Upper lobe of left lung (tissue), 6 donors: ENCODE results near the gene TSPOAP1. TPM values are rescaled to one million over a fixed set of nuclear protein-coding genes. Genes with fewer than 3 reads are reported as not detected.

Experiments used
- ATAC-seq, 2 donors: fragments of 200-7000 bp; cut with Tn5 transposase; one replicate each; pipeline ENCODE4 v1.9.1; 2022; ENCODE audit warnings: mild to moderate bottlenecking in 2 of 2, moderate library complexity in 2 of 2; ENCODE audit not compliant: low FRiP score in 2 of 2
- DNase-seq, 2 donors: peaks; one replicate each; pipeline ENCODE4 v3.0.0-alpha.2; 2019 to 2020
- H3K27ac ChIP-seq, 4 donors: fragments of 200-600 bp; sonication (generic); one replicate each; pipeline ENCODE4 v1.5.1; 2016 to 2019
- H3K27me3 ChIP-seq, 4 donors: fragments of 200-600 bp; sonication (generic); one replicate each; pipeline ENCODE4 v1.5.1; 2017 to 2019
- H3K36me3 ChIP-seq, 4 donors: fragments of 200-600 bp; sonication (generic); one replicate each; pipeline ENCODE4 v1.5.1; 2016 to 2019
- H3K4me1 ChIP-seq, 4 donors: fragments of 200-600 bp; sonication (generic); one replicate each; pipeline ENCODE4 v1.5.1; 2018 to 2019
- H3K4me3 ChIP-seq, 4 donors: fragments of 200-600 bp; sonication (generic); one replicate each; pipeline ENCODE4 v1.5.1; 2017 to 2019; ENCODE audit warnings: mild to moderate bottlenecking in 2 of 4, moderate library complexity in 1 of 4
- H3K9me3 ChIP-seq, 4 donors: fragments of 200-600 bp; sonication (generic); one replicate each; pipeline ENCODE4 v1.5.1; 2018 to 2019
- EP300 ChIP-seq, 4 donors: sonication (generic); formaldehyde crosslinking; IDR thresholded peaks; one replicate each; pipeline ENCODE4 v1.5.1; 2017; ENCODE audit warnings: antibody characterized with exemption in 4 of 4, control low read depth in 2 of 4
- POLR2A ChIP-seq, 4 donors: fragments of 450-650 bp; IDR thresholded peaks; one replicate each; pipeline ENCODE4 v1.5.1; 2016 to 2017; ENCODE audit warnings: antibody characterized with exemption in 4 of 4, mild to moderate bottlenecking in 2 of 4
- POLR2AphosphoS5 ChIP-seq, 2 donors: sonication (generic); formaldehyde crosslinking; IDR thresholded peaks; one replicate each; pipeline ENCODE4 v1.5.1; 2017; ENCODE audit warnings: antibody characterized with exemption in 2 of 2
- WGBS, 2 donors: methylation state at CpG; one replicate each; pipeline ENCODE4 v1.1.5; 2017 to 2018; 5-methylcytosine and 5-hydroxymethylcytosine counted together
- total RNA-seq, 6 donors: library from RNA; depleted of rRNA in 4 of 6; stranded (reverse); fragments of >200 nt in 4 of 6; gene quantifications; one replicate each; pipeline versions ENCODE4 v1.1.0 to v1.2.1, GENCODE V29; 2016 to 2021
- TF ChIP-seq, protein P1 (sequence below), 6 experiments: fragments of 450-650 bp in 4 of 6; fragments of 200-600 bp in 2 of 6; sonication (generic) in 2 of 6; IDR thresholded peaks; one replicate each; pipeline ENCODE4 v1.5.1; 2016 to 2019; ENCODE audit warnings: antibody characterized with exemption in 6 of 6
- donor health status: DM: no; HTN: no; CAD: no; lungs with moderate emphysema.
- donor health status: DM: no; HTN: yes; CAD: no; lungs with severe emphysema.

Gene TSPOAP1
- total RNA-seq, 6 donors from 2014 or later: 14.0 to 50.3 (median 24.1) TPM

GRCh38 chr17:58316260-58316960 is 12.2 kb downstream of the TSPOAP1 start:
- Histone ChIP-seq H3K27me3 (no peaks in the 10 kb centered on the region), H3K9me3 (no peaks in the 10 kb centered on the region), H3K36me3 (no peaks in the 10 kb centered on the region), H3K4me3 (no peak overlapping the region), H3K4me1 (no peaks in the 10 kb centered on the region), H3K27ac (no peak overlapping the region)
- 88 to 91% methylated on average over 5 to 8 of the region's 8 CpGs for WGBS, 2 donors
- DNase-seq (peak in 1 of 2 donors; percentile 10), ATAC-seq (no peak)
- TF ChIP-seq EP300 (IDR thresholded peaks at IDR 0.05) (no peak), POLR2AphosphoS5 (IDR thresholded peaks at IDR 0.05) (no peak), POLR2A (IDR thresholded peaks at IDR 0.05) (no peak)
- TF ChIP-seq, protein P1, sequence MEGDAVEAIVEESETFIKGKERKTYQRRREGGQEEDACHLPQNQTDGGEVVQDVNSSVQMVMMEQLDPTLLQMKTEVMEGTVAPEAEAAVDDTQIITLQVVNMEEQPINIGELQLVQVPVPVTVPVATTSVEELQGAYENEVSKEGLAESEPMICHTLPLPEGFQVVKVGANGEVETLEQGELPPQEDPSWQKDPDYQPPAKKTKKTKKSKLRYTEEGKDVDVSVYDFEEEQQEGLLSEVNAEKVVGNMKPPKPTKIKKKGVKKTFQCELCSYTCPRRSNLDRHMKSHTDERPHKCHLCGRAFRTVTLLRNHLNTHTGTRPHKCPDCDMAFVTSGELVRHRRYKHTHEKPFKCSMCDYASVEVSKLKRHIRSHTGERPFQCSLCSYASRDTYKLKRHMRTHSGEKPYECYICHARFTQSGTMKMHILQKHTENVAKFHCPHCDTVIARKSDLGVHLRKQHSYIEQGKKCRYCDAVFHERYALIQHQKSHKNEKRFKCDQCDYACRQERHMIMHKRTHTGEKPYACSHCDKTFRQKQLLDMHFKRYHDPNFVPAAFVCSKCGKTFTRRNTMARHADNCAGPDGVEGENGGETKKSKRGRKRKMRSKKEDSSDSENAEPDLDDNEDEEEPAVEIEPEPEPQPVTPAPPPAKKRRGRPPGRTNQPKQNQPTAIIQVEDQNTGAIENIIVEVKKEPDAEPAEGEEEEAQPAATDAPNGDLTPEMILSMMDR (IDR thresholded peaks at IDR 0.05): no peak

DNA sequence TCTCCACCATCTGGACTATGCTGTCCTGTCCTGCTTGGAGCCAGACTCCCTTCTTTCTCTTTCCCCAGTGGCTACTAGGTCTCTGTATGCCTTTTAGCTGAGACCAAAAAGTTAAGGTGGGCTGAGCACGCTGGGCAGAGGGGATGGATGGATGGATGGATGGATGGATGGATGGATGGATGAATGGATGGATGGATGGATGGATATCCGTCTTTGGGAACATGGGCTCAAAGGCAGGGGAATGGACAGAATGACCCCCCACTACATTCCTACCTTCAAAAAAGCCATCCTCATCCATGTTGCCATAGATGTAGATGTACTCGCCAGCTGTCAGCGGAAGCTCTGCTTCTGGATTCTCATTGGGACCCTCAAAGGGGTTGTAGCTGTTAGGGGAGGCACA is 12.8 kb downstream of the TSPOAP1 start:
- no peak for DNase-seq
- Histone ChIP-seq H3K9me3 (no peaks in the 10 kb centered on the region), H3K27me3 (no peaks in the 10 kb centered on the region), H3K36me3 (no peaks in the 10 kb centered on the region), H3K27ac (no peak overlapping the region), H3K4me1 (no peaks in the 10 kb centered on the region), H3K4me3 (no peak overlapping the region)
- WGBS, 2 donors: 90 to 100% methylated on average over 4 of the region's 4 CpGs
- TF ChIP-seq POLR2AphosphoS5 (IDR thresholded peaks at IDR 0.05): no peak
- no peak for ATAC-seq

- no peaks in the 10 kb centered on the region for H3K27me3 ChIP-seq
- WGBS, 2 donors: 90 to 92% methylated on average over 6 of the region's 6 CpGs
Observed at GRCh38 chr17:58315281-58315711, 13.3 kb downstream of the TSPOAP1 start.

GRCh38 chr17:58314706-58315015 is 13.9 kb downstream of the TSPOAP1 start:
- Histone ChIP-seq H3K27ac (no peak overlapping the region), H3K4me1 (no peaks in the 10 kb centered on the region), H3K9me3 (no peaks in the 10 kb centered on the region), H3K27me3 (no peaks in the 10 kb centered on the region), H3K36me3 (no peaks in the 10 kb centered on the region), H3K4me3 (no peak overlapping the region)
- 87 to 93% methylated on average over 5 to 6 of the region's 6 CpGs for WGBS, 2 donors
- ATAC-seq: no peak
- no peak for DNase-seq
- TF ChIP-seq, protein P1 (IDR thresholded peaks at IDR 0.05): no peak
- TF ChIP-seq POLR2A (IDR thresholded peaks at IDR 0.05): no peak

More at GRCh38 chr17:58315281-58315711, 13.3 kb downstream of the TSPOAP1 start:
- Histone ChIP-seq H3K36me3 (no peaks in the 10 kb centered on the region), H3K27ac (no peak overlapping the region), H3K4me3 (no peak overlapping the region), H3K4me1 (no peaks in the 10 kb centered on the region), H3K9me3 (no peaks in the 10 kb centered on the region)
- TF ChIP-seq EP300 (IDR thresholded peaks at IDR 0.05) (no peak), POLR2A (IDR thresholded peaks at IDR 0.05) (no peak), POLR2AphosphoS5 (IDR thresholded peaks at IDR 0.05) (no peak)
- TF ChIP-seq, protein P1 (IDR thresholded peaks at IDR 0.05): no peak
- ATAC-seq (no peak), DNase-seq (no peak)

DNA sequence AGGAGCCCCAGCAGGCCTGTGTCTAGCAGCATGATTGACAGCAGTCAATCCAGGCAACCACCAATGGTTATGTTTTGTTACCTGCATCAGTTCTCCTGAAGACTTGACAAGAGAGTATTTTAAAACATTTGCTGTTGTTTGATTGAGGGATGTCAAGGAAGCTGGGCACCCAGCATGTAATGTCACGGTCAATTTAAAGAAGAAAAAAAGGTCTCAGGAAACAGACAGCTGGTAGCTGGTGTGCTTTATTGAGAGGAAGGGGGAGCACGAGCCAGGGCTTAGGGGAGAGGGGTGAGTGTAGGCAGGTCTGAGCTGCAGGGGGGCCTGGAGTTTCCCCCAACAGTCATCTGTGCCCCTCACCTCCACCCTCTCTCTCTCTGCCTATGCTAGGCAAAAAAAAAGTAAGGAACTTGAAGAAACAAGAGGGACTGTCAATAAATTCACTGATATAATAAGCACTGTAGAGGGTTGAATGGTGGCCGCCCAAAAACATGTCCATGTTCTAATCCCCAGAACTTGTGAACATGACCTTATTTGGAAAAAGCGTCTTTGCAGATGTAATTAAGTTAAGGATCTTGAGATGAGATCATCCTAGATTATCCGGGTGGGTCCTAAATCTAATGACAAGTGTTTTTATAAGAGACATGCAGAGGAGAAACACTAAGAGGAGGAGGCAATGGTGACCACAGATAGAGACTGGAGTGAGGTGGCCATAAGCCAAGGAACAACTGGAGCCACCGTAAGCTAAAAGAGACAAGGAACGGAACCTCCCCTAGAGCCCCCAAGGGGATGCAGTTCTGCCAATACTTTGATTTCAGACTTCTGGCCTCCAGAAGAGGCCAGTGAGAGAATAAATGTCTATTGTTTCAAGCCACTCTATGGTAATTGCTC is 14.5 kb downstream of the TSPOAP1 start:
- Histone ChIP-seq H3K4me1 (no peaks in the 10 kb centered on the region), H3K4me3 (no peak overlapping the region), H3K36me3 (no peaks in the 10 kb centered on the region), H3K27ac (no peak overlapping the region), H3K9me3 (no peaks in the 10 kb centered on the region), H3K27me3 (no peaks in the 10 kb centered on the region)
- ATAC-seq (peak in 1 of 2 donors; percentile 38), DNase-seq (no peak)
- 74 to 81% methylated on average over 7 of the region's 7 CpGs for WGBS, 2 donors
- no peak for TF ChIP-seq POLR2AphosphoS5 (IDR thresholded peaks at IDR 0.05)
- TF ChIP-seq, protein P1 (IDR thresholded peaks at IDR 0.05): no peak
- TF ChIP-seq EP300 (IDR thresholded peaks at IDR 0.05): no peak
- TF ChIP-seq POLR2A (IDR thresholded peaks at IDR 0.05): no peak
